GM19328 (cell line): ENCODE data around the gene UBB.

Experiments
- ATAC-seq: cut with Tn5 transposase; IDR thresholded peaks from one replicate; pipeline ENCODE4 v1.9.1; 2021; ENCODE audit warnings: mild to moderate bottlenecking, moderate library complexity; ENCODE audit not compliant: unreplicated experiment

Gene UBB

GRCh38 chr17:16417399-16417798 is 36.5 kb downstream of the UBB start:
- no peak for ATAC-seq

GRCh38 chr17:16417896-16418684 is 37.2 kb downstream of the UBB start:
- no peak for ATAC-seq

- ATAC-seq, result no peak
These were observed 37.8 kb downstream of the UBB start for GRCh38 chr17:16418685-16419068.

GRCh38 chr17:16419074-16419928 is 38.4 kb downstream of the UBB start:
- ATAC-seq, result no peak

GRCh38 chr17:16419929-16420271 is 39.0 kb downstream of the UBB start:
- no peak for ATAC-seq

- ATAC-seq, result no peak
These were observed 41.5 kb downstream of the UBB start for GRCh38 chr17:16422416-16422815.

- ATAC-seq, result no peak
These were observed 42.5 kb downstream of the UBB start for GRCh38 chr17:16423226-16423872.

GRCh38 chr17:16425202-16425601 is 44.3 kb downstream of the UBB start:
- ATAC-seq, result no peak

- ATAC-seq, result no peak
These were observed 45.1 kb downstream of the UBB start for GRCh38 chr17:16425698-16426659.

GRCh38 chr17:16427020-16427419 is 46.1 kb downstream of the UBB start:
- no peak for ATAC-seq

- no peak for ATAC-seq
These were observed 47.4 kb downstream of the UBB start for GRCh38 chr17:16428098-16428882.

- no peak for ATAC-seq
These were observed 48.2 kb downstream of the UBB start for GRCh38 chr17:16429083-16429482.

GRCh38 chr17:16430650-16431049 is 49.8 kb downstream of the UBB start:
- no peak for ATAC-seq

- no peak for ATAC-seq
These were observed 51.1 kb downstream of the UBB start for GRCh38 chr17:16432017-16432416.
